ENCODE data around the gene TERB2.
"Not testable (repeated sequence)": the region's sequence is repeated elsewhere in the genome, so short reads cannot be mapped to it uniquely, and the experiment has no call there.

Gene TERB2, protein sequence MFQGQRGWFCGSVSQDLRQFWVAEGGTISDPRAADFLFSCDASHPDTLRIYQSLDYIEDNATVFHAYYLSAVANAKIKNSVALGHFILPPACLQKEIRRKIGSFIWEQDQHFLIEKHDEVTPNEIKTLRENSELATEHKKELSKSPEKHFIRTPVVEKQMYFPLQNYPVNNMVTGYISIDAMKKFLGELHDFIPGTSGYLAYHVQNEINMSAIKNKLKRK

DNA sequence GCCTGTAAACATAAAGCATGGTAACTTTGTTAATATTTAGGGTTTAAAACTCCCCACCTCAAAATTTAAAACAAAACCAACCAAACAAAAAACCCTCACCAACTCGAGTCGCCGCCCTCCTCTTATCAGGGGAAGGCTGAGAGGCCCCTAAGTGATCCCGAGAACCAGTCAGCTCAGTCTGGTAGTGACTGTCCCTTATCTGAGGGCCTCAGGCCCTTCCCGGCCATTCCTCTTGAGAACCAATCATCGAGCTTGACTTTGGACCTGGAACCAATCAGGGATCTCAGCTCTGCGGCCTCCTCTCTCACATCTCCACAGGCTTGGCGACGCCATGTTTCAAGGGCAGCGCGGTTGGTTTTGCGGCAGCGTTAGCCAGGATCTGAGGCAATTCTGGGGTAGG lies at the start of gene TERB2:
Gene TERB2 (plus strand): TSS at position 300 of the 400 bp plus-strand sequence. CDS start 32 bp downstream, at position 332.
- DNase-seq = no peak

DNA sequence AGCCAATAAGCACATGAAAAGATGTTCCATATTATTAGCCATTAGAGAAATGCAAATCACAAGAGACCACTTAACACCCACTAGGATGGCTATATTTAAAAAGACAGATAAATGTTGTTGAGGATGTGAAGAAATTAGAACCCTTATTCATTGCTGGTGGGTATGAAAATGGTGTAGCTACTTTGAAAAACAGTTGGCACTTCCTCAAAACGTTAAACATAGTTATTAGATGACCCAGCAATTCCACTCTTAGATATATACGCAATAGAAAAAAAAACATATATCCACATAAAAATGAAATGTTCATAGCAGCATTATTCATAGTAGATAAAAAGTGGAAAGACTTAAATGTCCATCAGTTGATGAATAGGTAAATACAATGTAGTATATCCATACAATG lies 47.1 kb upstream of the TERB2 start:
- DNase-seq = no peak

DNA sequence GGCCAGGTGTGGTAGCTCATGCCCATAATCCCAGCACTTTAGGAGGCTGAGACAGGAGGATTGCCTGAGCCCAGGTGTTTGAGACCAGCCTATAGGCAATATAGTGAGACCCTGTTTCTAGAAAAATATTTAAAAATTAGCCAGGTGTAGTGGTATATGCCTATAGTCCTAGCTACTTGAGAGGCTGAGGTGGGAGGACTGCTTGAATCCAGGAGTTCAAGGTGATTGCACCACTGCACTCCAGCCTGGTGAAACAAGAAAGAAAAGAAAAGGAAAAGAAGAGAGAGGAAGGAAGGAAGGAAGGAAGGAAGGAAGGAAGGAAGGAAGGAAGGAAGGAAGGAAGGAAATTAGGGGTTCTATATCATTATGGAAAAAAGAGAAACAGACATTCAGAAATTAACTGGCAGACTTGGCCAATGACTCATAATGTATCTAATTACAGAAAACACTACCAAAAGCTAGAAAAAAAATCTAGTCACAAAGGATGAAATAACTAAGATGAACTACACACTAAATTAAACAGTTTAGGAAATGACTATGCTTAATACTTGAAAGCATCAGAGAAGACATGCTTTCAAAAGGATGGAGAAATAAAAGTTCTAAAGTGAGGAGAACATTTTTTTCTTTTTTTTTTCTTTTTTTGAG lies 45.4 kb upstream of the TERB2 start:
- DNase-seq = no peak

DNA sequence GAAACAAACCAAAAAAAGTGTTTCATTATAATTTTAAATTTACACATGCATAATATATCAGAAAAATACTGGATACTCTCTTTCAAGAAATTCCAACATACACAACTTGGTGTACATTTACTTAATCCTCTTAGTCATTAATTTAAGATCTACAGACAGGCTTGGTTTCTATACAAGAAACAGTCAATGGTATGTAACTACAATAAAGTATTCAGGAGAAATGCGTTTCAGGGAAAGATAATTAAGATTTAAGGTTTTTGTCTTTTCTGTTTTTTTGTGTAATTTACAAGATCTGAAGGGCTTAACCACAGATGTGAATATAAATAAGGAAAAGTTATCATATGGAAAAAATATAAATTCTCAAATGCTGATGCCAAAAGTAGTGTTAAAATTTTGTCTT lies 44.3 kb upstream of the TERB2 start:
- DNase-seq = not testable (repeated sequence)

DNA sequence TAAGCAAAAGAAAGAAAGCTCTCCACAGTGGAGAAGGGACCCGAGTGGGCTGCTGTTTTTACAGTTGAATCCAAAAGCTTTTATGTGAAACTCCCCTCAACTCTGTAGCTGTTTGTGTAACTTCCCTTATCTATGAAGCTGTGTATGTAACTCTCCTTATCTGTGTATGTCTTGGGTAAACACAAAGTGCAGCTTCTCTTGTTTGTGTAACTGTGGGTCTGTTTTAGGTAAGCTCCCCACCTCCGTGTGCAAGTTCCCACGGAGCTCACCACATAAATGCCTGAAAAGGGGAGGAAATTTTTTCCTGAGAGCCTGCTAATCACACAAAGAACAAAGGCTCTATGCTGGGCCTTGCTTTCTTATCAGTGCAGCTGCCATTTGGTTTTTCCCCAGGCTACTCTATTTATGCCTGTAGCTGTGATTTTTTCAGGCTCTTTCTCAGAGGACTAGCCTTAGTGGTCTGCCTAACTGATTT lies 43.5 kb upstream of the TERB2 start:
- DNase-seq = not testable (repeated sequence)

DNA sequence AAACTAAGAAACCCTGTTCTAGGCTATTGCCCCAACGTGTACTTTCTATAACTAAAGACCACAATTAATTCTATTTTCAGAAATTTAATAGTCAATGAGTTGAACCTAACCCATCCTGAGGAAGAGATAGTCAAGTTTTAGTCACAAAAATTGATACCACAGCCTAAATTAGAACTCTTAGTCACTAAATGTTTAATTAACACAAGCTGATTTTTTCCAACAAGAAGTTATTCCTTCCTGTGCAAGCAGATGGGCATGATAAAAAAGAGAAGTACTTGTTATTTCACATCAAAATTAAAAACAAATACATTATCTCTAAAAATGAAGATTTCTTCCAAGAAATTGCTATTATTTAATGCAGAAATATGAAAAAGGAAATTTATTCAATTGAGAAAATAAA lies 38.4 kb upstream of the TERB2 start:
- DNase-seq = no peak

DNA sequence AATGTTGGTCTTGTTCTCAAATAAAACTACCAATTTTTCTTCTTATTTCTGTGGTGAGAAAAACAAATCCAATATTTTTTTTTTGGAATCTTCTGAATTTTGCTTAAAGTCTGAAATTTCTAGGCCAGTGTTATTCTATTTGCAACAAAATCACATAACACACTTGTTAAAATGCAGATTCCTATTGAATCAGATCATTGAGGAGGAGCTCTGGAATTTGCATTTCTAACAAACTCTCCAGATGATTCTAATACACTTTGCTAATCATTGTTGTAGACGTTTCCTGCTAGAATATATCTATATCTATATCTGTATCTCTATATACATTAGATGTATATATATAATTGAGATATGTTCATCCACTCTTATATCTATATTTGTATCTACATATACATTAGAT lies 27.8 kb upstream of the TERB2 start:
- DNase-seq = not testable (repeated sequence)

DNA sequence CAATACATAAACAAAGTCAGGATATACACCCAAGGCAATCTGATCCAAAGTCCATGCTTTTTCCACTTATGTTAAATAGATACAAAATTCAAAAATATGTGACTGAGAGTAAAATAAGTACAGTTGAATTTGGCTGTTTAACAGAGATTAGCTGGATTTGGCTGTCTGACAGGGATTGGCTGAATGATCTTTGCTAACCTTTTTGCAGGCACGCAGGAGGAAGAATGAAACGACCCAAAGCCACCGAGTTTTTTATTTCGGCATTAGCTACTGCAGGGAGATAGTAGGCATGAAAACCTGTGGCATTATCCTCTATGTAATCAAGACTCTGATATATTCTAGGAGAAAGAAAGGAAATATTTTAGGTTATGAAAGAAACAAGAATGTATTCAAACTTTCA lies 26.2 kb upstream of the TERB2 start:
- not testable (repeated sequence) for DNase-seq

DNA sequence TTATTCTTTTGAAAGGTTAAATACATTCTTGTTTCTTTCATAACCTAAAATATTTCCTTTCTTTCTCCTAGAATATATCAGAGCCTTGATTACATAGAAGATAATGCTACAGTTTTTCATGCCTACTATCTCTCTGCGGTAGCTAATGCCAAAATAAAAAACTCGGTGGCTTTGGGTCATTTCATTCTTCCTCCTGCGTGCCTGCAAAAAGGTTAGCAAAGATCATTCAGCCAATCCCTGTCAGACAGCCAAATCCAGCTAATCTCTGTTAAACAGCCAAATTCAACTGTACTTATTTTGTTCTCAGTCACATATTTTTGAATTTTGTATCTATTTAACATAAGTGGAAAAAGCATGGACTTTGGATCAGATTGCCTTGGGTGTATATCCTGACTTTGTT lies 1.8 kb downstream of the TERB2 start:
- not testable (repeated sequence) for DNase-seq

DNA sequence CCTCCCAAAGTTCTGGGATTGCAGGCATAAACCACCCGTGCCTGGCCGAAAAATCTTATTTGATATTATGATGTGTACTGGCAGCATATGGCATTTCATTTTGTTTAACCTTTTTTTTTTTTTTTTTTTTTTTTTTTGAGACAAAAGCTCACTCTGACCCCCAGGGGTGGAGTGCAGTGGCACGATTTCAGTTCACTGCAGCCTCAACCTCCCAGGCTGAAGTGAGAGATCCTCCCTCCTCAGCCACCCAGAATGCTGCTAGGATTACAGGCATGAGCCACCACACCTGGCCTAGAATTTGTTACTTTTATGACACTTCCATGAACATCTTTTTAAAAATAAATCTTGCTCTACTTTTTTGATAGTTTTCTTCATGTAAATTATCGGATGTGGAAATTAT lies 12.0 kb downstream of the TERB2 start:
- DNase-seq = no peak

DNA sequence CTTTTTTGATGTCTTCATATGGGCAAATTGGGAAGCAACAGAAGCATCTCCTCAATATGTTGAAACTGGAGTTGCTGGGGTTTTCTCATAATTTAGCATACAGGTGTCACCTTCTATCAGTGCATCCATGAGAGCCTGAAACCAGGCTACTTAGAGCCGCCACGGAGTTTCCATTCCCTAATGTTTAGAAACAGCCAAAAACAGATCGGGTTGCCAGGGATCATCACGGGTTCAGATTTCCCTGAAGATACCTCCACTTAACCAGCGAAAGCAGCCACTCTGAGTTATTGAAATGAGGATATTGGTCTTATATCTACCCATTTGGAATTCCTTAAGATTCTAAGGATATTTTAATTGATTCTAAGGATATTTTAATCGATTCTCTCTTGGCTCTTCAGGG lies 14.5 kb downstream of the TERB2 start:
- no peak for DNase-seq

DNA sequence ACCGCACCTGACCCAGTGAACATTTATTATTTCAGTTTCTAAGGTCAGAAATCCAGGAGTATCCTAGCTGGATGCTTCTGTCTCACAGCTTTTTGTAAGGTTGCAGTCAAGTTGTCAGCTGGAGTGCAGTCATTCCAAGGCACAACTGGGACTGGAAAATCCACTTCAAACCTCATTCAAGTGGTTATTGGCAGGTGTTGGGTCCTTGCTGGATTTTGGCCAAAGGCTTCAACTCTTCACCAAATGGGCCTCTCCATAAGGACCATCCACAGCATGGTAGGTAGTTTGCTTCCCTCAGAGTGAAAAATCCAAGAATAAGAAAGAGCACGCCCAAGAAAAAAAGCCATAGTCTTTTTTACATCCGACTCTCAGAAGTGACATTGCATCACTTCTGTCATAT lies 19.7 kb downstream of the TERB2 start:
- DNase-seq = not testable (repeated sequence)

DNA sequence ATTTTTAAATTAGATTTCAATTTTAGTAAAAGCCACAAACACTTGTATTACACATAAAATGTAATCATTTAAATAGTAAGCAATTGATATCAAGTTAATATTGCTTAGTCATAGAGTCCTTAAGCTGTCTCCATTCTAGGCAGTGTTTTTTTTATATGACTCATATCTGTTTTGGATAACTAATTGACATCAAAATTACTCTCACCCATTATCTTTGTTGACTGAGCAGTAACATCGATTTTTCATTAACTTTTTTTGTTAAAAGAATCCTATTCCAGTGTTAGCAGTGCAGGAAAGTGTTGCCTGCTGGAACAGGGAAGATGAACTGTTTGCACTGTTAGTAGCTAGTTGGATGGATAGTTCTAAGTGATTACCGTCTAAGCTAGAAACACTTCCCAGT lies 21.3 kb downstream of the TERB2 start:
- not testable (repeated sequence) for DNase-seq

DNA sequence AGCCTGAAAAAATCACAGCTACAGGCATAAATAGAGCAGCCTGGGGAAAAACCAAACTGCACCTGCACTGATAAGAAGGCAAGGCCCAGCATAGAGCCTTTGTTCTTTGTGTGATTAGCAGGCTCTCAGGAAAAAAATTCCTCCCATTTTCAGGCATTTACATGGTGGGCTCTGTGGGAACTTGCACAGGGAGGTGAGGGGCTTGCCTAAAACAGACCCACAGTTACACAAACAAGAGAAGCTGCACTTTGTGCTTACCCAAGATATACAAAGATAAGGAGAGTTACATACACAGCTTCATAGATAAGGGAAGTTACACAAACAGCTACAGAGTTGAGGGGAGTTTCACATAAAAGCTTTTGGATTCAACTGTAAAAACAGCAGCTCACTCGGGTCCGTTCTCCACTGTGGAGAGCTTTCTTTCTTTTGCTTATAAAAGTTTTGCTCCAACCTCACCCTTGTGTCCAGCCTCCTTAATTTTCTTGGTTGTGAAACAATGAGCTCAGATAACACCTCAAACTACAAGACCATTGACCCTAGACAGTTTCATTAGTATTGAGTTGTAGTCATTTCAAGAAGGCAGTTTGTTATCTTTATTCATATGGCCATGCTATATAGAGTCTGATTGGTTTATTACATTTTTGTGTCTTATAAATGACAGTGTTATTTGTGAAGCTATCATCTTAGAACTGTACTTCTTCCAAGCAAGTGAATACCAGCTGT lies 23.3 kb downstream of the TERB2 start:
- DNase-seq = not testable (repeated sequence)

DNA sequence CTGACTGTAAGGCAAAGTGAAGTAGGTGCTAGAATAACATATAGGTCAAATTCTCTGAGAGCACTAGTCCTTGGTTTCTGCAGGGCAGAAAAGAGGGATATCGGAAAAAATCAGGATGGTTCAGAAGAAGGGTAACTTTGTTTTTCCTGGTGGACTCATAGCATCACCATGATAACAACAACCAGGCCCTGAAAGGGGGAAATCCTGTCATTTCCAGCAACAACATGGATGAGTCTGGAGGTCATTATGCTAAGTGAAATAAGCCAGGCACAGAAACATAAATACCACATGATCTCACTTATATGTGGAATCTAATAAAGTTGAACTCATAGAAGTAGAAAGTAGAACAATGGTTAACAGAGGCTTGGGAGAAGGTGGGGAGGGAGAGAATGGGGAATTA lies 27.7 kb downstream of the TERB2 start:
- DNase-seq = not testable (repeated sequence)

DNA sequence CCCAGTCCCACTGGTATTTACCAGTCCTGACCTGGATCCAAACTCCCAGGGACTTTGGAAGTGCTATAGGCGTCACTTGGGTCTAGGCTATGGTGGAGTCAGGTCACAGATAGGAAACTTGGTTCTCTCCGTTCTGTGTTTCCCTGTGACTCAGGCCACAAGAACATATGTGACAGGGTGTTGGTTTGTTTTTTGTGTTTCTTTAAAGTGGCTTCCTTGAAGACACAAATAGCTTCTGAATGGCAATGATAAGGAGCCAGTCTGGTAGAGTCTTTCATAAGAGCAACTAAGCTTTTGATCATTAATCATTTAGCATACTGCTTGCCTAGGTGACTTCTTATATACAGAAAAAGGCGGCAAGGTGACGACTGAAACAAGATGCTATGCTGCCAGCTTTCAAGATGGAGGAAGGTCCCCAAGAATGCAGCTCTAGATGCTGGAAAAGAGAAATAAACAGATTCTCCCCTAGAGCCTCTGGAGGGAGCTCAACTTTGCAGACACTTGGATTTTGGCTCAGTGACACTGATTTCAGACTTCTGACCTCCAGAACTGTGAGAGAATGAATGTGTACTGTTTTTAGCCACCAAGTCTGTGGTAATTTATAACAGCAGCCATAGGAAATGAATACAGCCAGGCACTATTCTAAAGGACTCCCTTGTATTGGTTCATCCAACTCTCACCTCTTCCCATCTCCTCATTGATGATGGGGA lies 30.0 kb downstream of the TERB2 start:
- not testable (repeated sequence) for DNase-seq

DNA sequence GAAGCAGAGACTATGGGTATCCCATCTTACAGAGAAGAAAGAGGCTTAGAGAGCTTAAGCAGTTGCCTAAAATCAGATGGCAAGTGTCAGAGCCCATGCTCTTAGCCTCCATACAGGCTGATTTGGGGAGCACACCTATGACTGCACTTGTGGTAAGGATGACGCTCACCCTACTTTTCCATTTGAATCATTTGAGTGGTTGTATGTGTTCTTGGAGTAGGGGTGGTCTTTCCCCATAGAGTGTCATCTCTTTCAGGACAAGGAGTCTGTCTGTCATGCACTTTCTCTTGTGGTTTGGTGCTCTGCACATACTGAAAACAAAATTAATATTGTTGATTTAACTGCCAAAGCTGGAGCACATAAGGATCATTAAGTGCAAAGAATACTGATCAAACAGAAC lies 31.2 kb downstream of the TERB2 start:
- not testable (repeated sequence) for DNase-seq

DNA sequence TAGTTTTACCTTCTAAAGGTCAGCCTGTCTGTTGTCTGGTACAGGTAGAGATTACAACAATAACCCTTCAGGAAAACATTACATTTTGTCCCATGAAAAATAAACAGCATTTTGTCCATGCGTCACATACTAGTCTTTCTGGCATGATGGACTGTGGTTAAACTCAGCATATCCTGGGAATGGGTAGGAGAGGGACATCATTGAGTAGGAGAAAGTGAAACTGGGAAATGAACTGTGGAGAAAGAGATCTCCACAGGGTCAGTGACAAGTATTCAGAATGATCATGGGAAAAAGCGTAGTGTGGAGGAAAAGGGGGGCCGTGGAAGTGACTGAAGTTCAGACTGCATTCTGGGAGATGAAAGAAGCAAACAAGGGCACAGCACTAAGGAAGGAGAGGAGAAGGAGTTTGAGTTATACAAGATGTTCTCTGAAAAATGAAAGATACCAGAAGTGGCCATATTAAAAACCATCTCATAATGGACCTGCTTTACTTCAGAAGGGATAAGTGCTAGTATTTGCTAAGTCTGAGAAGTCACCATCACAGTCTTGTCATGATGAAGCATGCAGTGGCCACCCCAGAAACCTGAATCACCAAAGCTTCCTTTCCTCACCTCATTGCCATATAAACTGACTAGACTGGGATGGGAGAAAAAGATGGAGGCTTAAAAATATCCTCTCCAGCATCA lies 31.8 kb downstream of the TERB2 start:
- not testable (repeated sequence) for DNase-seq

DNA sequence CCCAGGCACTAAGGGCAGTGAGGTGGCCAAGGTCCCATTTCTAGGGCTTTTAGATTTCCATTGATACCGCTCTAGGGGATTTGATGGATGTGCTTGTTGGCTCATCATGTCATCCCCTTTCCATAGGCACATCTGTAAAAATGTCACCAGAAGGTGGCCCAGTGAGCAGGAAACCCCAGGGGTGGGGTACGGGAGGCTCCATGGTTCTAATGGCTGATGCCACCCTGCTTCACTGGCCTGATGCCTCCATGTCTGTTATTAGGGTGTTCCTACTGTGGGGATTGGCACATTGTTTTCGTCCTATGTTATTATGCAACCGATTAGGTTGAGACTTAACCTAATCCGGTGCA lies 32.4 kb downstream of the TERB2 start:
- DNase-seq = not testable (repeated sequence)

DNA sequence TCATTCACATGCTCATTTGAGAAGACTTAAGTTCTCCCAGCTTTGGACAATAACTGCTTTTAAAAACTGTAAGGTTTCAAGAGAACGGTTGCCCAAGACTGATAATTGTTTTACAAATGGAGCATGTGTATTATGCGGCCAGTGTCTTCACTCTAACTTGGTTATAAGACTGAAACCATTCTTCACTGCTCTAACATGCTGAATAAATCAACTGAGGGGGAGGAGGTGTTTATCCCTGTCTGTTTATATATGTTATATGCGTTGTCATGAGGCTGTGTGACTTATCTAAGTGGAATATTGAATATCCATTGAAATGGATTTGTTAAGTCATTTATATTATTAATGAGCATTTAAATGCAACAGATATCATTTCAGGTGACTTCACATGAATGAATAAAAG lies 41.1 kb downstream of the TERB2 start:
- DNase-seq = not testable (repeated sequence)

DNA sequence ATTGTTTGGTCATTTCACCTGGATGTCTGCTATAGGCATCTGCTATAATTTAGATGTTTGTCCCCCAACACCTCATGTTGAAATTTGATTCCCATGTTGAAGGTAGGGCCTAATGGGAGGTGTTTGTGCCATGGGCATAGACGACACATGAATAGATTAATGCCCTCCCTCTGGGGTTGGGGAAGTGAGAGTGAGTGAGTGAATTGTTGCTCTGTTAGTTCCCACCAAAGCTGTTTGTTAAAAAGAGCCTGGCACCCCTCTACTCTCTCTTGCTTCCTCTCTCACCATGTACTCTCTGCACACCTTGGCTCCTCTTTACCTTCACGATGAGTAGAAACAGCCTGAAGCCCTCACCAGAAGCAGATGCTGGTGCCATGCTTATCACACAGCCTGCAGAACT lies 42.6 kb downstream of the TERB2 start:
- DNase-seq = no peak

DNA sequence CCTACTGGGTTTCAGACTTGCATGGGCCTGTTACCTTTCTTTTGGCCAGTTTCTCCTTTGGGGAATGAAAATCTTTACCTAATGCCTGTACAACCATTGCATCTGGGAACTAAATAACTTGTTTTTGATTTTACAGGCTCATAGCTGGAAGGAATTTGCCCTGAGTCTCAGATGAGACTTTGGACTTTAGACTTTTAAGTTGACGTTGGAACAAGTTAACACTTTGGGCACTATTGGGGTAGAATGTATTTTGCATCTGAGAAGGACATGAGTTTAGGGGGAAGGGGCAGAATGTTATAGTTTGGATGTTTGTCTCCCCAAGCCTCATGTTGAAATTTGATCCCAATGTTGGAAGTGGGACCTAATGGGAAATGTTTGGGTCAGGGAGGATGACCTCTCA lies 44.7 kb downstream of the TERB2 start:
- not testable (repeated sequence) for DNase-seq
